Esophagus muscularis mucosa (tissue), 3 donors: Measurements from ENCODE around the gene ODF4.

Experiments
- POLR2A ChIP-seq: fragments of 450-650 bp; IDR thresholded peaks from one replicate; pipeline ENCODE4 v1.6.1; 2017; ENCODE audit warnings: antibody characterized with exemption, moderate library complexity, mild to moderate bottlenecking, low read depth
- TF ChIP-seq, protein P1 (sequence below), 3 experiments: fragments of 200-600 bp in 2 of 3; fragments of 450-650 bp in 1 of 3; sonication (generic) in 2 of 3; IDR thresholded peaks; one replicate each; pipeline ENCODE4 v1.5.1; 2017 to 2019; ENCODE audit warnings: antibody characterized with exemption in 3 of 3, mild to moderate bottlenecking in 2 of 3, moderate library complexity in 1 of 3

DNA sequence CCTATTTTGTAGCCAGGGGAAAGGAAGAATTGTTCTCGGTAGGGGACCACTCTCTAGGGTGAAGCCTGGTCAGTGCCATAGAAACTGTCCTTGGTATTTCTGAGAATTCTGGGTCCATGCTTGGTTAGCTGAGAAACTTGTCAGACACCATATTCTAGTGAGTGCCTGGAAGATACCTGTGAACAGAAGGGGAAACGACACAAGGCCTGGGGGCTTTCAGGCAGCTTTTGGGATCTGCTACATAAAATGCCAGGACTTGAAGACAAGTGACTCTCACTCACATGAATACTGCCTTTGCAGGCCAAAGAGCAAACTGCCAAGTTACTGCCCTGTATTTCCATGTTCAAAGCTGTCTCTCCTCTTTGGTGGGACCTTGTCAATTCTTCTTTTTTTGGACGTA is 18.3 kb downstream of the ODF4 start:
- TF ChIP-seq, protein P1, sequence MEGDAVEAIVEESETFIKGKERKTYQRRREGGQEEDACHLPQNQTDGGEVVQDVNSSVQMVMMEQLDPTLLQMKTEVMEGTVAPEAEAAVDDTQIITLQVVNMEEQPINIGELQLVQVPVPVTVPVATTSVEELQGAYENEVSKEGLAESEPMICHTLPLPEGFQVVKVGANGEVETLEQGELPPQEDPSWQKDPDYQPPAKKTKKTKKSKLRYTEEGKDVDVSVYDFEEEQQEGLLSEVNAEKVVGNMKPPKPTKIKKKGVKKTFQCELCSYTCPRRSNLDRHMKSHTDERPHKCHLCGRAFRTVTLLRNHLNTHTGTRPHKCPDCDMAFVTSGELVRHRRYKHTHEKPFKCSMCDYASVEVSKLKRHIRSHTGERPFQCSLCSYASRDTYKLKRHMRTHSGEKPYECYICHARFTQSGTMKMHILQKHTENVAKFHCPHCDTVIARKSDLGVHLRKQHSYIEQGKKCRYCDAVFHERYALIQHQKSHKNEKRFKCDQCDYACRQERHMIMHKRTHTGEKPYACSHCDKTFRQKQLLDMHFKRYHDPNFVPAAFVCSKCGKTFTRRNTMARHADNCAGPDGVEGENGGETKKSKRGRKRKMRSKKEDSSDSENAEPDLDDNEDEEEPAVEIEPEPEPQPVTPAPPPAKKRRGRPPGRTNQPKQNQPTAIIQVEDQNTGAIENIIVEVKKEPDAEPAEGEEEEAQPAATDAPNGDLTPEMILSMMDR (IDR thresholded peaks at IDR 0.05) = no peak
- TF ChIP-seq POLR2A = no peak
